Ovary (tissue), 9 donors: ENCODE data around the gene PCDHGC3. TPM values are rescaled to one million over a fixed set of nuclear protein-coding genes. Genes with fewer than 3 reads are reported as not detected.

ENCODE experiments used
- DNase-seq, 5 donors: peaks; one replicate each; pipeline ENCODE4 v3.0.0-alpha.2; 2019 to 2020
- H3K27ac ChIP-seq, 2 donors: fragments of 200-600 bp; one replicate each; pipeline versions ENCODE4 v1.5.1 to v1.8.0; 2019 to 2022
- H3K27me3 ChIP-seq: fragments of 200-600 bp; one replicate; pipeline ENCODE4 v1.8.0; 2022
- H3K36me3 ChIP-seq: fragments of 200-600 bp; sonication (generic); one replicate; pipeline ENCODE4 v1.5.1; 2019
- H3K4me1 ChIP-seq: one replicate; pipeline ENCODE4 v1.8.1; 2013; ENCODE audit warnings: mild to moderate bottlenecking, moderate library complexity; ENCODE audit not compliant: insufficient read depth
- H3K4me3 ChIP-seq: fragments of 200-600 bp; sonication (generic); one replicate; pipeline ENCODE4 v1.5.1; 2017
- H3K9me3 ChIP-seq, 2 donors: fragments of 200-600 bp in 1 of 2; sonication (generic) in 1 of 2; one replicate each; pipeline versions ENCODE4 v1.5.1 to v1.8.1; 2013 to 2019; ENCODE audit warnings: mild to moderate bottlenecking in 1 of 2, moderate library complexity in 1 of 2
- CTCF ChIP-seq, 3 donors: fragments of 450-650 bp in 2 of 3; fragments of 200-600 bp in 1 of 3; IDR thresholded peaks; one replicate each; pipeline versions ENCODE4 v1.5.1 to v1.8.0; 2016 to 2022; ENCODE audit warnings: antibody characterized with exemption in 3 of 3, mild to moderate bottlenecking in 1 of 3
- EP300 ChIP-seq: sonication (generic); formaldehyde crosslinking; IDR thresholded peaks from one replicate; pipeline ENCODE4 v1.6.1; 2017; ENCODE audit warnings: antibody characterized with exemption
- POLR2A ChIP-seq: fragments of 450-650 bp; IDR thresholded peaks from one replicate; pipeline ENCODE4 v1.6.1; 2017; ENCODE audit warnings: antibody characterized with exemption, mild to moderate bottlenecking, moderate library complexity
- WGBS, 3 donors: extraction: QIAGEN DNeasy Blood & Tissue Kit in 1 of 3; methylation state at CpG; one replicate each; pipeline versions ENCODE4 v1.1.5 to v1.1.7; 2013 to 2017; 5-methylcytosine and 5-hydroxymethylcytosine counted together
- intact Hi-C, 4 donors: fragments of 100-400 bp; cut with DNase I; formaldehyde crosslinking; loops; one replicate each; pipeline versions ENCODE4 v1.11.0 to v1.15.1; 2022 to 2023
- polyA plus RNA-seq, 2 donors: library from polyadenylated mRNA; stranded (reverse); fragments of 200-250 nt in 1 of 2; fragments of 350-450 nt in 1 of 2; fragmentation: Illumina TruSeq in 1 of 2; extraction: RNeasy Lipid Tissue Mini Kit (QIAGEN cat#74804) in 1 of 2; gene quantifications; one replicate each; pipeline ENCODE4 v1.2.3, GENCODE V29; 2013 to 2014
- total RNA-seq, 7 donors: library from RNA; depleted of rRNA in 2 of 7; stranded (reverse); fragments of >200 nt in 2 of 7; fragmentation: NEBNext Ultra II Directional in 3 of 7; extraction: Animal tissue kit (Norgen Biotek cat#: 25700) in 3 of 7; gene quantifications; one replicate each; pipeline versions ENCODE4 v1.1.0 to v1.2.4, GENCODE V29; 2016 to 2023
- donor health status: DM: no; HTN: no; CAD: no; lungs with moderate emphysema.
- donor health status: DM: no; HTN: no; CAD: no.
- donor health status: Bipolar disorder and iron deficiency.
- donor health status: DM: yes; HTN: yes; CAD: no.
- donor health status: DM: no; HTN: no; CAD: no.
- donor health status: DM: yes; HTN: yes; CAD: no.

Gene PCDHGC3
- total and polyA plus RNA-seq, 9 donors, result 19.6 to 92.9 (median 67.7) TPM

DNA sequence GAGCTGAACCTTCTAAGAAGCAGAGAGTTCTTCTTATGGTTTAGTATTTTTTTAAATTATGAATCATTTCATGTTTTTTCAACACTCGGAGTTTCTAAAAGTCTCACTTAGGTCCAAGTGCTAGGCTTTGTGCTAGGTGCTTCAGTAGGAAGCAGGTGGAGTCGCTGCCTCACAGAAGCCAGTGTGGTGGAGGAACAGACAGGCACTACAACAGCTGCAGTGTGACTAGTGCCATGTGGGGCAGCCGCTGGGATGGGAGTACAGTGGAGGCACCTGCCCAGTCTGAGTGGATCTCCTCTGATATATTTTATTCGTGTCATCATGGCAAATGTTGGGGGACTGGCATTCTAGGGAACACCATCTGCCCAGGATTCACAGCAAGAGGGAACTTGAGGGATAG, 28.4 kb downstream of the PCDHGC3 start:
- no peak overlapping the region for H3K27ac ChIP-seq
- intact Hi-C loops, result no loop called here
- no peaks in the 10 kb centered on the region for H3K36me3 ChIP-seq
- H3K27me3 ChIP-seq, result no peaks in the 10 kb centered on the region
- WGBS, 3 donors, result 90 to 91% (median 90%) methylated on average over 4 of the region's 4 CpGs
- H3K4me1 ChIP-seq, result peaks cover 10% of the 10 kb centered on the region
- no peak for TF ChIP-seq CTCF (IDR thresholded peaks at IDR 0.05)
- DNase-seq, result no peak
- H3K4me3 ChIP-seq, result no peak overlapping the region
- H3K9me3 ChIP-seq, result no peaks in the 10 kb centered on the region

DNA sequence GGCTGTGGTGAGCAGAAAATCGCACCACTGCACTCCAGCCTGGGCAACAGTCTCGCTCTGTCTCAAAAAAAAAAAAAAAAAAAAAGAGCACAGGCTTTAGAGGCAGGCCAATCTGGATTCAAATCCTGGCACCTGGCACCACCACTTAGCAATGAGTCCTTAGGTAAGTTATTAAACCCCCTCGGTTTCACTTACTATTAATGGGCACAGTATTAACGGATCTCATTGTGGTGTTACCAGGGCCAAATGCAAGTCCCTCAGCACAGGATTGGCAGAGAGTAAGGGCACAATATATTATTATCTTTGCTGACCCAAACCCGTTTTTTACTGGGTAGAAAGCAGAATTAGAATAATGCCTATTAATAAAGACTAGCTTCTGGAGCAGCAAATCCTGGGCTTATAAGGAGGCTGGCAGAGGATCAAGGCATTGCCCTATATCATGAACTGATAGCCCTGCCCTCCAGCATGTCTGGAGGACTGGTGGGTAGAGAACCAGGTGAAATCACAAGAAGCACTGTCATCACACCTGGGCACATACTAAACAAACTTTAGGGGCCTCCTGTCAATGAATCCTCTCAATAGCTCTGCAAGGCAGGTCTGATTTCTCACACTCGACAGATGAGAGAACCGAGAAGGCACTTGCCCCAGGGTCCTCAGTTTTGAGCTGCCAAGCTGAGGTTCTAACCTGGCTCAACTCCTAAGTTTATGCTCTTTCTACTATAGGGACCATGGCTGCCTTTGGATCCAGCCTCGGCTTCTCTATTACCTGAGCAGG, 30.8 kb downstream of the PCDHGC3 start:
- Histone ChIP-seq H3K27me3 (no peaks in the 10 kb centered on the region), H3K4me3 (no peak overlapping the region), H3K27ac (peak overlapping the region; percentile 48 to 88), H3K4me1 (peaks cover 13% of the 10 kb centered on the region), H3K36me3 (no peaks in the 10 kb centered on the region), H3K9me3 (no peaks in the 10 kb centered on the region)
- WGBS, 3 donors, result 86 to 88% (median 88%) methylated on average over 8 of the region's 8 CpGs
- TF ChIP-seq CTCF (IDR thresholded peaks at IDR 0.05) (no peak), POLR2A (no peak), EP300 (no peak)
- no peak for DNase-seq
- intact Hi-C loops, result no loop called here

DNA sequence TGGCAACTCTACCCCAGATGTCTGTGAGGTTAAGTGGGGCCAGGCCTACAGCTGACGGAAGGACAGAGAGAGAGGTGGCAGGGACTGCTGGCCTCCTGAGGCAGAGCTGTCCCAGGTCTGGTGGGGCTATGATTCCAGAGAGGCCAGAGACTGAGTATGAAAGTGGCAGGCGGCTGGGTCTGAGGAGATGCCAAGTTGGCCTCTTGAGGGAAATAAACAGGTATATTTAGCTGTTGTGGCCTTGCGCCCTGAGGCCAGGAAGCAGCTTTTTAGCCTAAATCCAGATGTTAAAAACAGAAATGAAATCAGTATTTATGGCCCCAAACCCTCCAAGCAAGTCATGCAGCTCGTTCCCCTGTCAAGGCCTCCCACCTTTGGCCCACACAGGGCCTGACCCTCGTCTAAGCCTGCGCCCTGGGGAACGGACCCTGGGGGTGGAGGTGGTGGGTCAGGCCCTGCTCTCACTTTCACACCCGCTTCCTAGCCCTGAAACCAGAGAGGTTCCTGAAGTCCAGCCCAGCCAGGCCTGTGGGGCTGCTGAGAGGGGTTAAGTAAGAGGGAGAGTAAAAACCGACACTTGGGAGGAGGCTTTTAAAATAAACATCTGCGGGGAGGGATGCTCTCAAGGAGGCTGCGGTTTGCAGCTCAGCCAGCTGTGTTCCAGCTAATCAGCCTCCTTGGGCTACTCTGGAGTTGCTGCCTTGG, 31.8 kb downstream of the PCDHGC3 start:
- WGBS, 3 donors, result 15 to 19% (median 15%) methylated on average over 11 of the region's 11 CpGs
- peaks cover 13% of the 10 kb centered on the region for H3K4me1 ChIP-seq
- TF ChIP-seq EP300 (no peak), CTCF (IDR thresholded peaks at IDR 0.05) (no peak), POLR2A (no peak)
- peak in 4 of 5 donors; percentile 61 to 73 (median 63) for DNase-seq
- no peaks in the 10 kb centered on the region for H3K9me3 ChIP-seq
- no peaks in the 10 kb centered on the region for H3K36me3 ChIP-seq
- no peak overlapping the region for H3K4me3 ChIP-seq
- intact Hi-C loops, result no loop called here
- peak overlapping the region; percentile 48 to 88 for H3K27ac ChIP-seq
- H3K27me3 ChIP-seq, result no peaks in the 10 kb centered on the region

GRCh38 chr5:141508440-141508797, 32.7 kb downstream of the PCDHGC3 start:
- H3K27ac ChIP-seq, result peak overlapping the region; percentile 48 to 88
- intact Hi-C loops, result no loop called here
- no peak for TF ChIP-seq EP300
- TF ChIP-seq CTCF (IDR thresholded peaks at IDR 0.05), result no peak
- H3K27me3 ChIP-seq, result no peaks in the 10 kb centered on the region
- H3K9me3 ChIP-seq, result no peaks in the 10 kb centered on the region
- H3K4me3 ChIP-seq, result peak overlapping the region; percentile 17
- 5 to 11% (median 7%) methylated on average over 9 of the region's 9 CpGs for WGBS, 3 donors
- no peaks in the 10 kb centered on the region for H3K36me3 ChIP-seq
- DNase-seq, result peak in 2 of 5 donors; percentile 51 to 52
- H3K4me1 ChIP-seq, result peaks cover 13% of the 10 kb centered on the region
